Vagina (tissue), 2 donors: ENCODE data around the gene RGL3.
"Not testable (repeated sequence)": the region's sequence is repeated elsewhere in the genome, so short reads cannot be mapped to it uniquely, and the experiment has no call there.

Experiments
- POLR2A ChIP-seq, 2 donors: fragments of 450-650 bp; IDR thresholded peaks; one replicate each; pipeline ENCODE4 v1.6.1; 2017; ENCODE audit warnings: antibody characterized with exemption in 2 of 2, mild to moderate bottlenecking in 2 of 2, moderate library complexity in 2 of 2
- POLR2AphosphoS5 ChIP-seq, 2 donors: sonication (generic); formaldehyde crosslinking; IDR thresholded peaks; one replicate each; pipeline ENCODE4 v1.9.0; 2017; ENCODE audit warnings: antibody characterized with exemption in 2 of 2, mild to moderate bottlenecking in 2 of 2, low read depth in 1 of 2; ENCODE audit not compliant: insufficient read depth in 1 of 2
- TF ChIP-seq, protein P1 (sequence below), 3 experiments: fragments of 450-650 bp in 2 of 3; fragments of 200-600 bp in 1 of 3; sonication (generic) in 1 of 3; IDR thresholded peaks; one replicate each; pipeline ENCODE4 v1.5.1; 2017 to 2019; ENCODE audit warnings: antibody characterized with exemption in 3 of 3, mild to moderate bottlenecking in 2 of 3, moderate library complexity in 2 of 3

DNA sequence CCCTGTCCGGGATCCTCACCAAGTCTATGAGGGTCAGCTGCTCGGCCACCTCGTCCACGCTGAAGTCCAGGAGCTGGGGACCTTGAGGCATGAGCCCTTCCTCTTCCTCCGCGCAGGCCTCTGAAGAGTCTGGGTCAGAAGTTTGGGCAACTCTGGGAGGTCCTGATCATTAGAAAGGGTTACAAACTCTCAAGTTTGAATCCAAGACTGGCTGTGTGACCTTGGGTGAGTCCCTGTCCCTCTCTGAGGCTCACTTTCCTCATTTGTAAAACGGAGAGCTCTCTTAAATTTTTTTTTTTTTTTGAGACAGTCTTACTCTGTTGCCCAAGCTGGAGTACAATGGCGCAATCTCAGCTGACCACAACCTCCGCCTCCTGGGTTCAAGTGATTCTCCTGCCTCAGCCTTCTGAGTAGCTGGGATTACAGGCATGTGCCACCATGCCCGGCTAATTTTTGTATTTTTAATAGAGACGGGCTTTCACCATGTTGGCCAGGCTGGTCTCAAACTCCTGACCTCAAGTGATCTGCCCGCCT is 12.3 kb downstream of the RGL3 start:
- TF ChIP-seq POLR2A (IDR thresholded peaks at IDR 0.05); POLR2AphosphoS5 (IDR thresholded peaks at IDR 0.05; ENCODE audit: insufficient read depth in 1 of 2, low read depth in 1 of 2): not testable (repeated sequence)
- TF ChIP-seq, protein P1, sequence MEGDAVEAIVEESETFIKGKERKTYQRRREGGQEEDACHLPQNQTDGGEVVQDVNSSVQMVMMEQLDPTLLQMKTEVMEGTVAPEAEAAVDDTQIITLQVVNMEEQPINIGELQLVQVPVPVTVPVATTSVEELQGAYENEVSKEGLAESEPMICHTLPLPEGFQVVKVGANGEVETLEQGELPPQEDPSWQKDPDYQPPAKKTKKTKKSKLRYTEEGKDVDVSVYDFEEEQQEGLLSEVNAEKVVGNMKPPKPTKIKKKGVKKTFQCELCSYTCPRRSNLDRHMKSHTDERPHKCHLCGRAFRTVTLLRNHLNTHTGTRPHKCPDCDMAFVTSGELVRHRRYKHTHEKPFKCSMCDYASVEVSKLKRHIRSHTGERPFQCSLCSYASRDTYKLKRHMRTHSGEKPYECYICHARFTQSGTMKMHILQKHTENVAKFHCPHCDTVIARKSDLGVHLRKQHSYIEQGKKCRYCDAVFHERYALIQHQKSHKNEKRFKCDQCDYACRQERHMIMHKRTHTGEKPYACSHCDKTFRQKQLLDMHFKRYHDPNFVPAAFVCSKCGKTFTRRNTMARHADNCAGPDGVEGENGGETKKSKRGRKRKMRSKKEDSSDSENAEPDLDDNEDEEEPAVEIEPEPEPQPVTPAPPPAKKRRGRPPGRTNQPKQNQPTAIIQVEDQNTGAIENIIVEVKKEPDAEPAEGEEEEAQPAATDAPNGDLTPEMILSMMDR (IDR thresholded peaks at IDR 0.05) = not testable (repeated sequence)
